K562 (cell line): ENCODE data around the gene TTC16. TPM values are rescaled to one million over a fixed set of nuclear protein-coding genes. Genes with fewer than 3 reads are reported as not detected.

ENCODE experiments used
- ATF1 ChIP-seq, 2 experiments: fragments of 450-650 bp in 1 of 2; IDR thresholded peaks; 2 replicates each; pipeline ENCODE4 v1.6.1; 2016; ENCODE audit warnings: missing compliant biosample characterization in 1 of 2, missing genetic modification characterization in 1 of 2
- FOXA3 ChIP-seq, 2 experiments: fragments of 450-650 bp in 1 of 2; sonication (generic) in 1 of 2; formaldehyde crosslinking; IDR thresholded peaks in 1 of 2; conservative IDR thresholded peaks in 1 of 2; 2 replicates each; pipeline versions ENCODE4 v1.4.0 to v1.8.0; 2020 to 2022; ENCODE audit warnings: mild to moderate bottlenecking in 2 of 2, missing genetic modification reagents in 1 of 2
- GABPB1 ChIP-seq: sonication (generic); formaldehyde crosslinking; IDR thresholded peaks from 2 replicates; pipeline ENCODE4 v1.8.0; 2022; ENCODE audit warnings: mild to moderate bottlenecking, missing genetic modification reagents
- MAZ ChIP-seq, 2 experiments: fragments of 450-650 bp in 1 of 2; sonication (generic) in 1 of 2; formaldehyde crosslinking; IDR thresholded peaks in 1 of 2; conservative IDR thresholded peaks in 1 of 2; 2 replicates each; pipeline versions ENCODE4 v1.4.0 to v1.5.0; 2020; ENCODE audit warnings: mild to moderate bottlenecking in 1 of 2, missing genetic modification reagents in 1 of 2
- MBD2 ChIP-seq: sonication (generic); IDR thresholded peaks from 2 replicates; pipeline ENCODE4 v1.6.1; 2016; ENCODE audit warnings: low read depth, borderline replicate concordance
- MXI1 ChIP-seq: IDR thresholded peaks from 2 replicates; pipeline ENCODE4 v1.6.1; 2011; ENCODE audit warnings: low read depth, mild to moderate bottlenecking, improper control_type of control experiment, low read length
- YY1 ChIP-seq, 3 experiments: IDR thresholded peaks; 2 replicates each; pipeline ENCODE4 v1.6.1; 2011; ENCODE audit warnings: low read length in 2 of 3, mild to moderate bottlenecking in 2 of 3, moderate library complexity in 2 of 3, borderline replicate concordance in 1 of 3, control low read depth in 1 of 3, low read depth in 1 of 3; ENCODE audit not compliant: insufficient read depth in 3 of 3, insufficient replicate concordance in 2 of 3, control insufficient read depth in 1 of 3, insufficient read length in 1 of 3; ENCODE audit errors: extremely low read depth in 1 of 3
- ZFX ChIP-seq: sonication (generic); formaldehyde crosslinking; IDR thresholded peaks from 2 replicates; pipeline ENCODE4 v1.8.0; 2022; ENCODE audit warnings: mild to moderate bottlenecking, missing genetic modification reagents, moderate library complexity
- ZNF212 ChIP-seq: fragments of 450-650 bp; formaldehyde crosslinking; IDR thresholded peaks from 2 replicates; pipeline ENCODE4 v1.4.0; 2020; ENCODE audit warnings: mild to moderate bottlenecking
- ZNF384 ChIP-seq: IDR thresholded peaks from 2 replicates; pipeline ENCODE4 v1.6.1; 2012; ENCODE audit warnings: low read depth, low read length, improper control_type of control experiment
- polyA plus RNA-seq, 8 experiments: library from polyadenylated mRNA; depleted of rRNA in 4 of 8; stranded (reverse) in 5 of 8; unstranded in 3 of 8; fragments of >200 nt; fragmentation: Nextera tagmentation in 2 of 8; fragmentation: Illumina TruSeq in 1 of 8; extraction: Ambion mirVana in 2 of 8; extraction: Trizol in 1 of 8; gene quantifications; 2 replicates each; pipeline versions ENCODE4 v1.2.1 to v1.2.3, GENCODE V29; 2011 to 2014; ENCODE audit warnings: inconsistent platforms in 1 of 8, missing spikeins in 1 of 8
- total RNA-seq, 7 experiments: library from RNA; depleted of rRNA in 6 of 7; stranded (reverse); fragments of >200 nt in 6 of 7; fragmentation: Illumina TruSeq in 2 of 7; extraction: Trizol in 2 of 7; gene quantifications; 2 replicates each; pipeline versions ENCODE4 v1.2.1 to v1.2.3, GENCODE V29; 2011 to 2021; ENCODE audit warnings: low replicate concordance in 1 of 7
- TF ChIP-seq, protein P1 (sequence below): fragments of 450-650 bp; IDR thresholded peaks from 2 replicates; pipeline ENCODE4 v1.6.1; 2016; ENCODE audit warnings: mild to moderate bottlenecking, moderate library complexity
- TF ChIP-seq, protein P2 (sequence below): fragments of 250-450 bp; sonication (Bioruptor Pico); IDR thresholded peaks from 2 replicates; pipeline ENCODE4 v1.4.0; 2020; ENCODE audit warnings: mild to moderate bottlenecking

TTC16 gene
- total and polyA plus RNA-seq, 9 of the 15 experiments (the other 6 are each of a cell fraction or from before 2014, with no cell fraction given), result 0.11 TPM; not detected in 8

DNA sequence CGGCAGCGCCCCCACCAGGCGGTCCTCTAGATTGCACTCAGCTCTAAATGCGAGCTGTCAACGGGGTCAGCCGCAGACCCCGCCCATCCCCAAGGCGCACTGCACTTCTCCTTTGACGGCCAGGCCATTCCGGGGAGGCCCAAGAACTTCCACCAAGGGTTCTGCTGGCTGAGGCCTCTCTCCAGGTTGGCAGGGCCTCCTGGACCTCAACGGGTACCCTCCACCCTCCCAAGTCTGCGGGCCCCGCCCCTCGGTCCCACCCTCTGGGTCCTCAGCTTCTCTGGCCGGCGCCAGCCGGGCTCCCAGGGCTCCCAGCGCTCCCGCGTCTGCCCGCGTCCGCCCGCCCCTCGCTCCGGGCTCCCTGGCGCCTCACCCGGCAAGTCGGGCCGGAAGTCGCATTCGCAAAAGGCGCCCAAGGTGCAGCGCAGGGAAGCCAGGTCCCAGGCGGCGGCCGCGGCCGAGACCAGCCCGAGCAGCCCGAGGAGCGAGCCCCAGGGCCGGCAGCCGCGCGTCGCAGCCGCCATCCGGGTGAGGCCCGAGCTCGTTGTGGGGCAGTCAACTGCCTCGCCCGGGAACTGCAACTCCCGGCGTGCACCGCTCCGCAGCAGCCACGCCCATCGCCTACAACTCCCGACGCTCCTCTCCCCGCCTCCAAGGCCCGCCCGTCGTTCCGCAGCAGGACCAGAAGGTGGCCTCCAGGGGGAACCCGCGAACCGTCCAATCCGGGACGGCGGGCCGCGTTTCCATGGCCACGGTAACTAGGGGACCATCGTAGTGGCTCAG, 19.1 kb downstream of the TTC16 start, which contains the start of gene TOR2A (continued):
- TF ChIP-seq, protein P1, sequence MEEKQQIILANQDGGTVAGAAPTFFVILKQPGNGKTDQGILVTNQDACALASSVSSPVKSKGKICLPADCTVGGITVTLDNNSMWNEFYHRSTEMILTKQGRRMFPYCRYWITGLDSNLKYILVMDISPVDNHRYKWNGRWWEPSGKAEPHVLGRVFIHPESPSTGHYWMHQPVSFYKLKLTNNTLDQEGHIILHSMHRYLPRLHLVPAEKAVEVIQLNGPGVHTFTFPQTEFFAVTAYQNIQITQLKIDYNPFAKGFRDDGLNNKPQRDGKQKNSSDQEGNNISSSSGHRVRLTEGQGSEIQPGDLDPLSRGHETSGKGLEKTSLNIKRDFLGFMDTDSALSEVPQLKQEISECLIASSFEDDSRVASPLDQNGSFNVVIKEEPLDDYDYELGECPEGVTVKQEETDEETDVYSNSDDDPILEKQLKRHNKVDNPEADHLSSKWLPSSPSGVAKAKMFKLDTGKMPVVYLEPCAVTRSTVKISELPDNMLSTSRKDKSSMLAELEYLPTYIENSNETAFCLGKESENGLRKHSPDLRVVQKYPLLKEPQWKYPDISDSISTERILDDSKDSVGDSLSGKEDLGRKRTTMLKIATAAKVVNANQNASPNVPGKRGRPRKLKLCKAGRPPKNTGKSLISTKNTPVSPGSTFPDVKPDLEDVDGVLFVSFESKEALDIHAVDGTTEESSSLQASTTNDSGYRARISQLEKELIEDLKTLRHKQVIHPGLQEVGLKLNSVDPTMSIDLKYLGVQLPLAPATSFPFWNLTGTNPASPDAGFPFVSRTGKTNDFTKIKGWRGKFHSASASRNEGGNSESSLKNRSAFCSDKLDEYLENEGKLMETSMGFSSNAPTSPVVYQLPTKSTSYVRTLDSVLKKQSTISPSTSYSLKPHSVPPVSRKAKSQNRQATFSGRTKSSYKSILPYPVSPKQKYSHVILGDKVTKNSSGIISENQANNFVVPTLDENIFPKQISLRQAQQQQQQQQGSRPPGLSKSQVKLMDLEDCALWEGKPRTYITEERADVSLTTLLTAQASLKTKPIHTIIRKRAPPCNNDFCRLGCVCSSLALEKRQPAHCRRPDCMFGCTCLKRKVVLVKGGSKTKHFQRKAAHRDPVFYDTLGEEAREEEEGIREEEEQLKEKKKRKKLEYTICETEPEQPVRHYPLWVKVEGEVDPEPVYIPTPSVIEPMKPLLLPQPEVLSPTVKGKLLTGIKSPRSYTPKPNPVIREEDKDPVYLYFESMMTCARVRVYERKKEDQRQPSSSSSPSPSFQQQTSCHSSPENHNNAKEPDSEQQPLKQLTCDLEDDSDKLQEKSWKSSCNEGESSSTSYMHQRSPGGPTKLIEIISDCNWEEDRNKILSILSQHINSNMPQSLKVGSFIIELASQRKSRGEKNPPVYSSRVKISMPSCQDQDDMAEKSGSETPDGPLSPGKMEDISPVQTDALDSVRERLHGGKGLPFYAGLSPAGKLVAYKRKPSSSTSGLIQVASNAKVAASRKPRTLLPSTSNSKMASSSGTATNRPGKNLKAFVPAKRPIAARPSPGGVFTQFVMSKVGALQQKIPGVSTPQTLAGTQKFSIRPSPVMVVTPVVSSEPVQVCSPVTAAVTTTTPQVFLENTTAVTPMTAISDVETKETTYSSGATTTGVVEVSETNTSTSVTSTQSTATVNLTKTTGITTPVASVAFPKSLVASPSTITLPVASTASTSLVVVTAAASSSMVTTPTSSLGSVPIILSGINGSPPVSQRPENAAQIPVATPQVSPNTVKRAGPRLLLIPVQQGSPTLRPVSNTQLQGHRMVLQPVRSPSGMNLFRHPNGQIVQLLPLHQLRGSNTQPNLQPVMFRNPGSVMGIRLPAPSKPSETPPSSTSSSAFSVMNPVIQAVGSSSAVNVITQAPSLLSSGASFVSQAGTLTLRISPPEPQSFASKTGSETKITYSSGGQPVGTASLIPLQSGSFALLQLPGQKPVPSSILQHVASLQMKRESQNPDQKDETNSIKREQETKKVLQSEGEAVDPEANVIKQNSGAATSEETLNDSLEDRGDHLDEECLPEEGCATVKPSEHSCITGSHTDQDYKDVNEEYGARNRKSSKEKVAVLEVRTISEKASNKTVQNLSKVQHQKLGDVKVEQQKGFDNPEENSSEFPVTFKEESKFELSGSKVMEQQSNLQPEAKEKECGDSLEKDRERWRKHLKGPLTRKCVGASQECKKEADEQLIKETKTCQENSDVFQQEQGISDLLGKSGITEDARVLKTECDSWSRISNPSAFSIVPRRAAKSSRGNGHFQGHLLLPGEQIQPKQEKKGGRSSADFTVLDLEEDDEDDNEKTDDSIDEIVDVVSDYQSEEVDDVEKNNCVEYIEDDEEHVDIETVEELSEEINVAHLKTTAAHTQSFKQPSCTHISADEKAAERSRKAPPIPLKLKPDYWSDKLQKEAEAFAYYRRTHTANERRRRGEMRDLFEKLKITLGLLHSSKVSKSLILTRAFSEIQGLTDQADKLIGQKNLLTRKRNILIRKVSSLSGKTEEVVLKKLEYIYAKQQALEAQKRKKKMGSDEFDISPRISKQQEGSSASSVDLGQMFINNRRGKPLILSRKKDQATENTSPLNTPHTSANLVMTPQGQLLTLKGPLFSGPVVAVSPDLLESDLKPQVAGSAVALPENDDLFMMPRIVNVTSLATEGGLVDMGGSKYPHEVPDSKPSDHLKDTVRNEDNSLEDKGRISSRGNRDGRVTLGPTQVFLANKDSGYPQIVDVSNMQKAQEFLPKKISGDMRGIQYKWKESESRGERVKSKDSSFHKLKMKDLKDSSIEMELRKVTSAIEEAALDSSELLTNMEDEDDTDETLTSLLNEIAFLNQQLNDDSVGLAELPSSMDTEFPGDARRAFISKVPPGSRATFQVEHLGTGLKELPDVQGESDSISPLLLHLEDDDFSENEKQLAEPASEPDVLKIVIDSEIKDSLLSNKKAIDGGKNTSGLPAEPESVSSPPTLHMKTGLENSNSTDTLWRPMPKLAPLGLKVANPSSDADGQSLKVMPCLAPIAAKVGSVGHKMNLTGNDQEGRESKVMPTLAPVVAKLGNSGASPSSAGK, result peak; percentile 28; the same call in 1 of the 2 replicates
- TF ChIP-seq ATF1 (CRISPR knock-in tag; IDR thresholded peaks at IDR 0.05), result no peak
- peak; percentile 86 for TF ChIP-seq ATF1 (tag; IDR thresholded peaks at IDR 0.05)
- peak; percentile 86 for TF ChIP-seq GABPB1 (CRISPR knock-in tag)
- 0 out of 2 replicates have a peak, but pooled peaks have one; percentile 41 for TF ChIP-seq ZNF212 (CRISPR knock-in tag)
- peak; percentile 98 for TF ChIP-seq ZFX
- TF ChIP-seq ZNF384, result 0 out of 2 replicates have a peak, but pooled peaks have one; percentile 10
- TF ChIP-seq MXI1, result peak; percentile 100
- TF ChIP-seq, protein P2, sequence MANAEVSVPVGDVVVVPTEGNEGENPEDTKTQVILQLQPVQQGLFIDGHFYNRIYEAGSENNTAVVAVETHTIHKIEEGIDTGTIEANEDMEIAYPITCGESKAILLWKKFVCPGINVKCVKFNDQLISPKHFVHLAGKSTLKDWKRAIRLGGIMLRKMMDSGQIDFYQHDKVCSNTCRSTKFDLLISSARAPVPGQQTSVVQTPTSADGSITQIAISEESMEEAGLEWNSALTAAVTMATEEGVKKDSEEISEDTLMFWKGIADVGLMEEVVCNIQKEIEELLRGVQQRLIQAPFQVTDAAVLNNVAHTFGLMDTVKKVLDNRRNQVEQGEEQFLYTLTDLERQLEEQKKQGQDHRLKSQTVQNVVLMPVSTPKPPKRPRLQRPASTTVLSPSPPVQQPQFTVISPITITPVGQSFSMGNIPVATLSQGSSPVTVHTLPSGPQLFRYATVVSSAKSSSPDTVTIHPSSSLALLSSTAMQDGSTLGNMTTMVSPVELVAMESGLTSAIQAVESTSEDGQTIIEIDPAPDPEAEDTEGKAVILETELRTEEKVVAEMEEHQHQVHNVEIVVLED (CRISPR knock-in tag), result peak; percentile 49; the same call in 1 of the 2 replicates
- peak; percentile 84 to 86 for TF ChIP-seq MAZ (CRISPR knock-in tag; conservative IDR thresholded peaks at IDR 0.05 in 1 of 2, IDR thresholded peaks at IDR 0.05 in 1 of 2)
- peak; percentile 41 to 87 (median 84) for TF ChIP-seq YY1 (IDR thresholded peaks at IDR 0.05; ENCODE audit: borderline replicate concordance in 1 of 3, control insufficient read depth in 1 of 3, extremely low read depth in 1 of 3, insufficient read depth in 3 of 3, insufficient read length in 1 of 3, insufficient replicate concordance in 2 of 3, low read depth in 1 of 3, low read length in 2 of 3)
- TF ChIP-seq MBD2, result peak; percentile 91
- 0 out of 4 replicates have a peak, but pooled peaks of 1 of the 2 experiments have one; percentile 12 for TF ChIP-seq FOXA3 (CRISPR knock-in tag; conservative IDR thresholded peaks at IDR 0.05 in 1 of 2, IDR thresholded peaks at IDR 0.05 in 1 of 2)
